NOMO-1 (cell line): ENCODE measurements around the gene TUT7.

Source experiments
- DNase-seq, 2 experiments: peaks; one replicate each; lab custom pipeline; 2025; ENCODE audit not compliant: unreplicated experiment in 2 of 2; lab: John Stamatoyannopoulos, UW

Gene TUT7

GRCh38 chr9:86259557-86259956, 94.7 kb downstream of the TUT7 start, which contains the start of gene C9orf153:
C9orf153 (minus strand) TSS chr9:86259657; CDS start chr9:86229603, 30,054 bp downstream.
- no peak for DNase-seq

GRCh38 chr9:86257391-86257790, 96.8 kb downstream of the TUT7 start:
- DNase-seq, result no peak

GRCh38 chr9:86256653-86257052, 97.6 kb downstream of the TUT7 start:
- no peak for DNase-seq

- DNase-seq, result no peak
These were observed 100.6 kb downstream of the TUT7 start for GRCh38 chr9:86253577-86253976.

GRCh38 chr9:86252870-86253269, 101.3 kb downstream of the TUT7 start:
- no peak for DNase-seq

GRCh38 chr9:86250123-86250522, 104.1 kb downstream of the TUT7 start:
- DNase-seq, result no peak

GRCh38 chr9:86248746-86249145, 105.5 kb downstream of the TUT7 start:
- DNase-seq, result no peak

- no peak for DNase-seq
These were observed 107.5 kb downstream of the TUT7 start for GRCh38 chr9:86246752-86247161.

- no peak for DNase-seq
These were observed 112.1 kb downstream of the TUT7 start for GRCh38 chr9:86242071-86242470.

- DNase-seq, result no peak
These were observed 113.0 kb downstream of the TUT7 start for GRCh38 chr9:86241216-86241615.

- DNase-seq, result no peak
These were observed 115.1 kb downstream of the TUT7 start for GRCh38 chr9:86238861-86239770.
